SK-N-DZ (cell line): ENCODE results near the gene ADPRH. TPM values are rescaled to one million over a fixed set of nuclear protein-coding genes. Genes with fewer than 3 reads are reported as not detected.
"Not testable (repeated sequence)": the region's sequence is repeated elsewhere in the genome, so short reads cannot be mapped to it uniquely, and the experiment has no call there.

Experiments used
- DNase-seq: peaks from one replicate; pipeline ENCODE4 v3.0.0-alpha.2; 2015; ENCODE audit warnings: low spot score
- polyA plus RNA-seq, 2 experiments: library from polyadenylated mRNA; depleted of rRNA; stranded (reverse); fragments of >200 nt; gene quantifications; 2 replicates each; pipeline ENCODE4 v1.2.3, GENCODE V29; 2014

ADPRH gene
- polyA plus RNA-seq (2014; cell fraction: cytosol; rRNA removed): not detected in 2 replicates
- polyA plus RNA-seq (2014; cell fraction: nucleus; rRNA removed): 0.09 TPM in 1 of 2 replicates, not detected in the other

- DNase-seq: peak; percentile 22
These were observed at the start of gene ADPRH for GRCh38 chr3:119579366-119580066. ADPRH (plus strand) TSS chr3:119579492; CDS start chr3:119582170, 2,678 bp downstream.

- no peak for DNase-seq
These were observed 49.4 kb upstream of the ADPRH start for GRCh38 chr3:119529883-119530282.

- no peak for DNase-seq
These were observed 48.8 kb upstream of the ADPRH start for GRCh38 chr3:119530456-119530855.

DNA sequence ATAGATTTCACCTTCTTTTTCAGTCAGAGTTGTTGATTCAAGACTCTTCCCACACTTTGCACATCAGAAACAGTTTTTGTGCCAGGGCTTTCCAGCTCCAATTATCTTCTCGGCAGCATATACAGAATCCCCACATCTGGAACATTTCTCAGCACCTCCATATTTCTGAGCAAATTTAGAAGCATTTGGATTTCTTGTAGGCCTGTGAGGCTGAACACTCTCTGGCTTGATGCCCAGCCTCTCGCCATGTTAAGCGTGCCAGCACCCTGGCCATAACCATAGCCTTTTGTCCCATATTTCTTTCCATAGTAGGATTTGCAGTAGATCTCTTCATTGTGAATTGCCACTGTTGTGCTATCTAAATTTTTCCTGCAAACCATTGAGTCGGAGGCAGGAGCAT, 48.1 kb upstream of the ADPRH start:
- no peak for DNase-seq

GRCh38 chr3:119534296-119534695, 45.0 kb upstream of the ADPRH start:
- DNase-seq: no peak

GRCh38 chr3:119536757-119537156, 42.5 kb upstream of the ADPRH start:
- no peak for DNase-seq

DNA sequence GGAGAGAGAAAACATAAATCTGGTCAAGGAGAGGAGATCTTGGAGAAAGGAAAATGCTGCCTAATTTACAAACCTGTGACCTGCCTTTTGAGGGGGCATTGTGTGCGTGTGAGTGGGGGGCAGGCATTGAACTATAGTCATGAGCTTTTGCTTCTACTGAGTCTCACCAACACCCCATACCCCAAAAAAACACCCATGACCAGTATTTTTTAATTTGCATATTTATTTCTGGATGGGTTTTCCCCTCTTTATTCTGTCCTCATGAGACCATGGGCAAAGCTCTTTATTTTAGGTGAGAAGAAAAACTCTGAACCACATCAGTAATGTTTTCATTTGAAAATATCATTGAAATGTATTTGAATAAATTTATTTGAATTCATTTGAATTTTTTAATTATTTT, 40.5 kb upstream of the ADPRH start:
- no peak for DNase-seq

DNA sequence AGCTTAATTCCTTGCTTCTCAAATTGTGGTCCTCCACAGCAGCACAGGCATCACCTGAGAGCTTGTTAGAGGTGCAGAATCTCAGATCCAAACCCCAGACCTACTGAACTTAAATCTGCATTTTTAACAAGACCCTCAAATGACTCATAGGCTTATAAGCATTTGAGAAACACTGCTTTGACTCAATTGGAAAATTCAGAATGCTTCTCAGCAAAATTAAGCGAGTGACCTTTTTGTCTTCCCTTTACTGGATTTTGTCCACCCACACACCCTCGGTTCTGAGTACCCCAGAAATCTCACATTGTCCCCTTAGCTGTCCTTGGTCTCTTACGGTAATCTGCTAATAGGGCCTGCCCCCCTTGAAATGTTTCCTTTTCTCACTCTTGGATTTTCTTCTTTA, 37.7 kb upstream of the ADPRH start:
- DNase-seq: no peak

GRCh38 chr3:119542168-119542767, 37.0 kb upstream of the ADPRH start:
- DNase-seq: no peak

DNA sequence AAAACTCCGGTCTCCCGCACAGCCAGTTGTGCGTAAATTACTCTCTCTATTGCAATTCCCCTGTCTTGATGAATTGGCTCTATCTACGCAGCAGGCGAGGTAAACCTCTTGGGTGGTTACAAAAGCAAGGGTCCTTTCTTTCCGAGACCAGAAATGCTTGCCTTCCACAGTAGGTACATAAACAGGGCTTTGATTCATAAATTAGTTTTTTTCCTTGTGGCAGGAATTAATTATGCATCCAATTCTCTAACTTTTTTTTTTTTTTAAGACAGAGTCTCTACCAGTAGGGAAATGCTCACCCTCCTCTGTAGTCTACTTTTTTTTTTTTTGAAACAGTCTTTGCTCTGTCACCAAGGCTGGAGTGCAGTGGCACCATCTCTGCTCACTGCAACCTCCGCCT, 36.1 kb upstream of the ADPRH start:
- DNase-seq: no peak

DNA sequence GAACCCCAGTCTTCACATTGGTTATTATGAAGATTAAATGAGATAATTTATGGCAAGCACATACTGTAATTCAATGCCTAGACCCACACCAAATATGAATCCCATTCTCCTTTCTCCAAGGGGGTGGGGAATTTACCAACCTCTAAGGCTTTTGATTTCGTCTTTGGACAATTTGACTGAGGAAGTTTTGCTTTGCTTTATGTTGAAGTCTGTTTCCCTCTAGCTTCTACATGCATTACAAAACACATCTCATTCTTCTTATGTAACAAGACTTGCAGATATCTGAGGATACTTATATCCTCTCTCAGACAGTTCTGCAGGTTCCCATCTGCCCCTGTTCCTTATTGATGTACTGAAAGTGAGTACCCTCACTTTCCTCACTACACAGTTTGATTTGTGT, 32.1 kb upstream of the ADPRH start:
- DNase-seq: no peak

- DNase-seq: no peak
These were observed 31.0 kb upstream of the ADPRH start for GRCh38 chr3:119548341-119548740.

DNA sequence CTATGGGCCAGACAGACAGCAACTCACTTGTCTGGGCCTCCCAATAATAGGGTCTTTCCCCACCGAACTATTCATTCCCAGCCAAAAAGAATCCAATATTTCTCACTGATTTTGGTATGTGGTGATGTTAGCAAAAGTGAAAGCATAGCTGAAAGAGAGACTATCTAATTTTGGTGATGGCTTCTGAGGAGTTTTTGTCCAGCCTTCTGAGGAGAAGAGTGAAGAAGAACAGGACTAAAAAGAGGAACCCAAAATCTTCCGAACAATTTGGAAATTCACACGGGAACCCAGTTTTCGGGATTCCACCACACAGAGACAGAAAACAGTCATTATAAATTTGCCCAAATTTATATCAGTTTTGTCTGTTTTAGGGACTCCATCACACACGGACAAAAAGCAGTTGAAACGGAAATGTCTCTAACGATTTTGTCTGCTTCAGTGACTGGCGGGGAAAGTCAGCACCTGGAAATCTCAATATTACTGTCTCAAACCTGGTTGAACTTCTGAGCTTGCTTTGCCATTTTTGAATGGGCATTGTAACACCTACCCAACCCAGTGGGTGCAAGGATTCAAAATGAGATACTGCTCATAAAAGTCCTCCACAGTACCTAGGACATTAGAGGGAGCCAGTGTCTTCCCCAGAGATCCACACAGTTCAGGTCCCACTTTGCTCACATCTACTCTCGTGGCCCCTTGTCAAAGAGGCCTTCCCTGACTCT, 28.9 kb upstream of the ADPRH start:
- no peak for DNase-seq

DNA sequence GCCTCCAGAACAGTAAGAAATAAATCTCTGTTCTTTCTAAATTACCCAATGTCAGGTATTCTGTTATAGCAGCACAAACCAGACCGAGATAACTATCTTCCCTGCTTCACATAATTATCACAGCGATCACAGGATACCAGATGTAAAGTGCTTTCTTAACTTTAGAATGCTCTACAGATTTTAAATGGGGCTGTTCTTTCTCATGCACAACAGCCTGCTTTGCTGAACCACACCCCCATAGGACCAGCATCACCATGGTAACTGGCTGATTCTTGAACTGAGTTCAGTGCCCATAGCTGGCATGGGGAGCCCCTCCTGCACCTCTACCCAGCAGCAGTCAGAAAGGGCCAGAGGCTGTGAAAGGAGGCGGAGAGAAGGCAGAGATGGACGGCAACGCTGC, 27.7 kb upstream of the ADPRH start:
- peak; percentile 81 for DNase-seq

- not testable (repeated sequence) for DNase-seq
These were observed 26.4 kb upstream of the ADPRH start for GRCh38 chr3:119552928-119553327.

GRCh38 chr3:119553823-119554415, 25.4 kb upstream of the ADPRH start:
- DNase-seq: no peak

GRCh38 chr3:119555309-119555735, 24.0 kb upstream of the ADPRH start:
- DNase-seq: no peak

- no peak for DNase-seq
These were observed 23.4 kb upstream of the ADPRH start for GRCh38 chr3:119555929-119556328.

- no peak for DNase-seq
These were observed 22.0 kb upstream of the ADPRH start for GRCh38 chr3:119557192-119557876.

GRCh38 chr3:119557877-119558269, 21.4 kb upstream of the ADPRH start:
- no peak for DNase-seq

GRCh38 chr3:119558626-119559317, 20.5 kb upstream of the ADPRH start:
- no peak for DNase-seq
